AG09309 (cell line): ENCODE results near the gene ASB2.

ENCODE experiments used
- DNase-seq: peaks from one replicate; pipeline ENCODE4 v3.0.0-alpha.2; 2010; ENCODE audit warnings: low read depth
- H3K4me3 ChIP-seq: 2 replicates; pipeline ENCODE4 v1.5.1; 2011; ENCODE audit warnings: mild to moderate bottlenecking, low read depth, low read length, moderate library complexity; ENCODE audit not compliant: control insufficient read depth
- TF ChIP-seq, protein P1 (sequence below): IDR thresholded peaks from 2 replicates; pipeline ENCODE4 v1.5.1; 2011; ENCODE audit warnings: mild to moderate bottlenecking, low read depth, low read length, inconsistent platforms; ENCODE audit not compliant: insufficient read depth, control insufficient read depth; ENCODE audit errors: missing control alignments

The ASB2 gene

DNA sequence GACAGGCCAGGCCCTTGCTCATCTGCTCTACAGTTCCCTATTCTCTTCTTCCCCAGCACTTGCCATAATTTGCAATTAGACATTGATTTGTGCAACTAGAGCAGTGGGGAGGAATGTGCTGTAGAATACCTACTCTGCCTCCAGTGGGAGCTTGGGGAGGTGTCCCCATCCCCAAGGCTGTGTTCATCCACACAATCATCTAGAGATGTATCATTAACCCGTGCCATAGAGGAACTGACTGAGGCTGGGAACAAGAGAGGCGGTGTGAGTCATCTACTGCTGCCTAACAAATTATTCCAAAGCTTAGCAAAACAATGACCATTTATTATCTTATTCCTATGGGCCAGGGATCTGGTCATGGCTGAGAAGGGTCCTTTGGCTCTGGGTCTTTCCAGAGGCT, 44.6 kb upstream of the ASB2 start:
- no peak overlapping the region for H3K4me3 ChIP-seq
- TF ChIP-seq, protein P1, sequence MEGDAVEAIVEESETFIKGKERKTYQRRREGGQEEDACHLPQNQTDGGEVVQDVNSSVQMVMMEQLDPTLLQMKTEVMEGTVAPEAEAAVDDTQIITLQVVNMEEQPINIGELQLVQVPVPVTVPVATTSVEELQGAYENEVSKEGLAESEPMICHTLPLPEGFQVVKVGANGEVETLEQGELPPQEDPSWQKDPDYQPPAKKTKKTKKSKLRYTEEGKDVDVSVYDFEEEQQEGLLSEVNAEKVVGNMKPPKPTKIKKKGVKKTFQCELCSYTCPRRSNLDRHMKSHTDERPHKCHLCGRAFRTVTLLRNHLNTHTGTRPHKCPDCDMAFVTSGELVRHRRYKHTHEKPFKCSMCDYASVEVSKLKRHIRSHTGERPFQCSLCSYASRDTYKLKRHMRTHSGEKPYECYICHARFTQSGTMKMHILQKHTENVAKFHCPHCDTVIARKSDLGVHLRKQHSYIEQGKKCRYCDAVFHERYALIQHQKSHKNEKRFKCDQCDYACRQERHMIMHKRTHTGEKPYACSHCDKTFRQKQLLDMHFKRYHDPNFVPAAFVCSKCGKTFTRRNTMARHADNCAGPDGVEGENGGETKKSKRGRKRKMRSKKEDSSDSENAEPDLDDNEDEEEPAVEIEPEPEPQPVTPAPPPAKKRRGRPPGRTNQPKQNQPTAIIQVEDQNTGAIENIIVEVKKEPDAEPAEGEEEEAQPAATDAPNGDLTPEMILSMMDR, result no peak
- no peak for DNase-seq

DNA sequence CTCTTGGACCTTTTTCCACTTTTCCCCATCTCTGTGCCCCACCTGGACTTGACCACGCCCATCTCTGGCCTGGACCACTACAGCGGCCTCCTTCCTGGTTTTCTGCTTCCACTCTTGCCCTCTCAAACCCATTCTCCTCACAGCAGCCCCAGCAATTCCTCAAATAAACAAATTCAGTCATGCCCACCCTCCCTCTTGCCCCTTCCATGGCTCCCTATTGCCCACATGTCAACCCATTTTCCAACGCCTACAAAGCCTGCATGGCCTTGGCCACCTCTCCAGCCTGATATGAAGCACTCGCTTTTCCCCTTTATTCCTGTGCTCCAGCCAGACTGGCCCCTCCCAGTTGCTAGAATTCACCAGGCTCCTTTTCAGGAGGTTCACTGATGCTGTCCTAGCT, 43.9 kb upstream of the ASB2 start:
- H3K4me3 ChIP-seq, result no peak overlapping the region
- TF ChIP-seq, protein P1, result no peak
- DNase-seq, result no peak

DNA sequence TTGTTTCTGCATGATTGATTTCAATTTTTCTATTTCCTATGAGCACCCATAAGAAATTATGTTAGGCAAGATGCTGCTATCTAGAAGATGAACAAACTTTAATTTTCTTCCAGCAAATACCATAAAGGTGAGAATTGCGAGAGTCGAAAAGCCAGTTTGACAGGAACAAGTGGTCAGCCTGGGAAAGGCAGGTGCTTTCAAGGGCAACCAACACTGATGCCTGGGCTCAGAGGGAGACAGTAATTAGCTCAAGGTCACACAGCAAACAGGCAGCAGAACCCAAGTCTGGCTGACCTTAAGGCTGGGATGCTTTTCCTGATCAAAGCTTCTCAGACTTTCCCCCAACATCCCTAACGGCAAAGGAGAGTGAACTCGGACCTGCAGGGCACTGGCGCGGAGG, 43.0 kb upstream of the ASB2 start:
- TF ChIP-seq, protein P1, result no peak
- no peak overlapping the region for H3K4me3 ChIP-seq
- DNase-seq, result no peak

DNA sequence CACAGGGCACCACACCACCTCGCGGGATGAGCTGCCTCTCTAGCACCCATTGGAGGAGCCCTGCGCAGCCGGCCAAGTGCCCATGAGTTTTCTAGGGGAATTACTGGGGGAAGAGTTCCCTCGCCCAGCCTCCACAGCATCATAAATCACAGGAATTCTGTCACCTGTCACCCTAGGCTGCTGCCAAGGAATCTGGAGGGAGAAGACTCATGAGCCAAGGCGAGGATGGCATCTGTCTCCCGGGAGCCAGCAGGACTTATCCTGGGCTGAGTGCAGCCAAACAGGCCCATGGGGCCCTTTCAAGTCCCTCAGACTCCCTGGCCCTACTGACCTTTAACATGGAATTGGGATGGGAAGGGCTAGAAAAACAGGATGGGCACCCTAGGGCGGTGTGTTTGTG, 41.9 kb upstream of the ASB2 start:
- DNase-seq, result no peak
- no peak overlapping the region for H3K4me3 ChIP-seq
- TF ChIP-seq, protein P1, result no peak

DNA sequence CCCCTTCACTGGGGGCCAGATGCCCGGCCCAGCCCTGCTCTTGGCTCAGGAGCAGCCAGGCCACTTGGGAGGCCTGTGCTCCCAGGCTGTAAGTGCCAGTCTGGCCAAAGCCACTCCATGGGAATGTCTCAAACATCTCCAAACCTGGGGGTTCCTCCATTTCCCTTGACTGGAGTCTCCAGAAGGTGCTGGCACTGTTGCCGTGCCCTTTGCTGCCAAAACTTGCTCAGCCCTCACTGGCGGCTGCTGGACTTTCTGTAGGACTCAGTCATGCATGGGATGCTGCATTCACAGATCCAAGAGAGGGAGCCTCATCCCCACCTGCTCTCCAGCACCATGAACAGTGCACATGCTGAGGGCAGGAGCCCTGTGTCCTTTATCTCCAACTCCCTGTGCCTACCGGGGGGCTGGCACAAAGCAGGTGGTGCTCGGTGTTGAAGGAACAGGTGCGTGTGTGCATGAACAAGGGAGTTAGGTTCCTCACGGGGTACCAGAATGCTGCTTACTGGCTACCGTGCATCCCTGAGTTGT, 40.1 kb upstream of the ASB2 start:
- no peak for DNase-seq
- TF ChIP-seq, protein P1, result no peak
- no peak overlapping the region for H3K4me3 ChIP-seq

DNA sequence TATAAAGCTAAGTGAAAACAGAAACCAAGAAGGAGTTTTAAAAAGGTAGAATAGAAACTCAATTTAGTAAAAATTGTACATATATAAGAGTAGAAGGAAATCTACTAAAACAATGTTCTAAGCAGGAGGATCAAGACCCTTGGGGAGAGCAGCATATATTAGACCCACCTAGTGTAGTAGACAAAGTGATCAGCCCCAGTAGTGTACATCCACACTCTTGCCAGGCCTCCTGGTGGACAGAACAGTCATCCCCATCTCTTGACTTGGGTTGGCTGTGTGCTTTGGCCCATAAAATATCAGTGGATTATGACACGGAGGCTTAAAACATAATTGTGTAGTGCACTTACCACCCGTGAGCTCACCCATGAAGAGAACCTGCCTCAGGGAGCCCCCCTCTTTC, 38.9 kb upstream of the ASB2 start:
- DNase-seq, result no peak
- H3K4me3 ChIP-seq, result no peak overlapping the region
- TF ChIP-seq, protein P1, result no peak

DNA sequence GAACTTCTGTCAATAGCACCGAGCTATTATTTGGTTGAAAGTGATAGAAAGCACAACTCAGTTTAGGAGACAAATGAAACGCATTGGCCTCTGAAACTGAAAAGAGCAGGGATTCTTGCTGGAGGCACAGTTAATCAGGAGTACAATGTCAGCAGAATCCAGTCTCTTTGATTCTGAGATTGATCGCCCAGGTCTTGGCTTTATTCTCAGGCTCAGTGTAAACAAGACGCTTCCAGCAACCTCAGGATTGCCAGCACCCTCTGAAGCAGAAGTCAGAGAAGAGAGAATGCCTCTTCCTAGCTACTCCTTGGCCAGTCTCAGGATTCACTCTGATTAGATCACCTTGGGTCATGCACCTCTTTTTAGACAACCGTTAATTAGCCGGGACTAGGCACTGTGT, 38.0 kb upstream of the ASB2 start:
- no peak for DNase-seq
- TF ChIP-seq, protein P1, result no peak
- no peak overlapping the region for H3K4me3 ChIP-seq
